OCI-LY7 (cell line): ENCODE measurements around the gene LYPLAL1. TPM values are rescaled to one million over a fixed set of nuclear protein-coding genes. Genes with fewer than 3 reads are reported as not detected.

Experiments used
- BruUV-seq: library from RNA; stranded (reverse); fragments of 400-500 nt; replicated peaks from 2 replicates; lab custom pipeline; 2021; lab: Mats Ljungman, UMichigan
- CTCF ChIA-PET: fragments of 300-600 bp; sonication (Branson Sonifier 250); formaldehyde crosslinking; loops from one replicate; lab custom pipeline; 2022; ENCODE audit warnings: antibody characterized with exemption; ENCODE audit not compliant: unreplicated experiment; lab: Charles Lee
- POLR2A ChIA-PET: fragments of 300-600 bp; sonication (Branson Sonifier 250); formaldehyde crosslinking; loops from one replicate; lab custom pipeline; 2022; ENCODE audit warnings: antibody characterized with exemption; lab: Charles Lee
- DNase-seq: peaks from one replicate; pipeline ENCODE4 v3.0.0-alpha.2; 2015; ENCODE audit warnings: low spot score
- H2AFZ ChIP-seq: fragments of 200-600 bp; sonication (generic), shearing (Covaris generic); 2 replicates; pipeline ENCODE4 v1.6.1; 2014; ENCODE audit warnings: mild to moderate bottlenecking, antibody characterized with exemption, low read length, moderate library complexity
- H3K27ac ChIP-seq: fragments of 200-600 bp; sonication (generic); 2 replicates; pipeline ENCODE4 v1.5.1; 2014; ENCODE audit warnings: mixed run types, low read depth, mild to moderate bottlenecking, moderate library complexity, low read length, inconsistent platforms; ENCODE audit not compliant: poor library complexity, severe bottlenecking
- H3K36me3 ChIP-seq: fragments of 200-600 bp; sonication (generic); 2 replicates; pipeline ENCODE4 v1.6.1; 2014; ENCODE audit warnings: mild to moderate bottlenecking, antibody characterized with exemption, low read length, moderate library complexity, mixed read lengths; ENCODE audit not compliant: insufficient read depth
- H3K4me1 ChIP-seq: fragments of 200-600 bp; sonication (generic); 2 replicates; pipeline ENCODE4 v1.5.1; 2014; ENCODE audit warnings: mild to moderate bottlenecking, low read length; ENCODE audit not compliant: insufficient read depth, poor library complexity, severe bottlenecking
- H3K4me2 ChIP-seq: fragments of 200-600 bp; sonication (generic); 2 replicates; pipeline ENCODE4 v1.6.1; 2014; ENCODE audit warnings: mild to moderate bottlenecking, low read length
- H3K4me3 ChIP-seq: fragments of 200-600 bp; sonication (generic); 2 replicates; pipeline ENCODE4 v1.5.1; 2014; ENCODE audit warnings: mild to moderate bottlenecking, low read depth, low read length; ENCODE audit not compliant: poor library complexity, severe bottlenecking
- H3K79me2 ChIP-seq: fragments of 200-600 bp; sonication (generic); 2 replicates; pipeline ENCODE4 v1.6.1; 2016; ENCODE audit warnings: low read depth, mild to moderate bottlenecking, low read length, moderate library complexity, mixed read lengths; ENCODE audit not compliant: insufficient read depth
- H3K9me2 ChIP-seq: fragments of 200-600 bp; sonication (generic); 2 replicates; pipeline ENCODE4 v1.6.1; 2016; ENCODE audit warnings: mild to moderate bottlenecking, low read length, mixed read lengths; ENCODE audit not compliant: insufficient read depth
- H3K9me3 ChIP-seq: fragments of 200-600 bp; sonication (generic); 2 replicates; pipeline ENCODE4 v1.6.1; 2014; ENCODE audit warnings: mild to moderate bottlenecking, mixed run types, low read length, mixed read lengths
- H4K20me1 ChIP-seq: fragments of 200-600 bp; sonication (generic); 2 replicates; pipeline ENCODE4 v1.6.1; 2014; ENCODE audit warnings: mild to moderate bottlenecking, antibody characterized with exemption, low read length, moderate library complexity, mixed read lengths; ENCODE audit not compliant: insufficient read depth
- EZH2phosphoT487 ChIP-seq: fragments of 200-600 bp; sonication (generic); IDR thresholded peaks from 2 replicates; pipeline ENCODE4 v1.6.1; 2018; ENCODE audit warnings: low read depth, borderline replicate concordance, mild to moderate bottlenecking, mixed run types, antibody characterized with exemption, low read length, moderate library complexity, mixed read lengths
- intact Hi-C: fragments of 100-400 bp; cut with micrococcal nuclease; formaldehyde crosslinking; loops from one replicate; pipeline ENCODE4 v1.10.0; 2022; ENCODE audit not compliant: unreplicated experiment
- total RNA-seq, 2 experiments: library from RNA; depleted of rRNA in 1 of 2; stranded (reverse); fragments of >200 nt in 1 of 2; shearing (Covaris generic) in 1 of 2; gene quantifications; 2 replicates each; pipeline ENCODE4 v1.2.3, GENCODE V29; 2014 to 2022
- TF ChIP-seq, protein P1 (sequence below): fragments of 200-600 bp; sonication (generic); conservative IDR thresholded peaks from 2 replicates; pipeline ENCODE4 v1.5.1; 2014; ENCODE audit warnings: mild to moderate bottlenecking, antibody characterized with exemption, low read length, moderate library complexity, mixed read lengths

LYPLAL1 gene
- total RNA-seq, 2 experiments from 2014 or later: 19.6 to 32.1 TPM

DNA sequence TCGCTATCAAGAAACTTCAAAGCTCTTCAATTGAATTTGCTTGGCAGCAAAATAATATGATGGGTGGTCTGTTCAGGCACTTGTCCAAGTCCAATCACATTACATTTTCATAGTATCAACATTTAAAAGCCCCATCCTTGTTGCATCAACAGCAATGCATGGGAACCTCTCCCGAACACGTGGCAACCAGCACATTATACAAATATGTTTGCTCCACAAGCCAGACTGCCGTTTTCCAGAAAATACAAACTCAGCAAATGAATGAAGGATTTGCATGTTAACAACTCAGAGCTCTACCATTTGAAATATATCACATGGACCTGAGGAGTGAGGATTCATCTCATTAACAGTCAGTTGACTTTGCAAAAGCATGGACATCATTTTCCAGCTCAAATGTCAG lies 20.0 kb upstream of the LYPLAL1 start:
- Histone ChIP-seq H3K9me2 (no peaks in the 10 kb centered on the region), H3K9me3 (no peaks in the 10 kb centered on the region), H3K79me2 (no peaks in the 10 kb centered on the region), H4K20me1 (no peaks in the 10 kb centered on the region), H3K4me1 (no peaks in the 10 kb centered on the region), H3K4me3 (no peak overlapping the region), H3K36me3 (no peaks in the 10 kb centered on the region), H2AFZ (no peak overlapping the region), H3K27ac (no peak overlapping the region), H3K4me2 (no peak overlapping the region)
- no TSS peak for BruUV-seq
- POLR2A ChIA-PET: interaction anchor here (0.9 kb wide), 1 partner anchor 11 kb away, joined by 3 read pairs; no protein-coding TSS in a partner anchor
- no peak for DNase-seq
- CTCF ChIA-PET: no interaction called here
- TF ChIP-seq, protein P1, sequence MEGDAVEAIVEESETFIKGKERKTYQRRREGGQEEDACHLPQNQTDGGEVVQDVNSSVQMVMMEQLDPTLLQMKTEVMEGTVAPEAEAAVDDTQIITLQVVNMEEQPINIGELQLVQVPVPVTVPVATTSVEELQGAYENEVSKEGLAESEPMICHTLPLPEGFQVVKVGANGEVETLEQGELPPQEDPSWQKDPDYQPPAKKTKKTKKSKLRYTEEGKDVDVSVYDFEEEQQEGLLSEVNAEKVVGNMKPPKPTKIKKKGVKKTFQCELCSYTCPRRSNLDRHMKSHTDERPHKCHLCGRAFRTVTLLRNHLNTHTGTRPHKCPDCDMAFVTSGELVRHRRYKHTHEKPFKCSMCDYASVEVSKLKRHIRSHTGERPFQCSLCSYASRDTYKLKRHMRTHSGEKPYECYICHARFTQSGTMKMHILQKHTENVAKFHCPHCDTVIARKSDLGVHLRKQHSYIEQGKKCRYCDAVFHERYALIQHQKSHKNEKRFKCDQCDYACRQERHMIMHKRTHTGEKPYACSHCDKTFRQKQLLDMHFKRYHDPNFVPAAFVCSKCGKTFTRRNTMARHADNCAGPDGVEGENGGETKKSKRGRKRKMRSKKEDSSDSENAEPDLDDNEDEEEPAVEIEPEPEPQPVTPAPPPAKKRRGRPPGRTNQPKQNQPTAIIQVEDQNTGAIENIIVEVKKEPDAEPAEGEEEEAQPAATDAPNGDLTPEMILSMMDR: no peak
- no peak for TF ChIP-seq EZH2phosphoT487
- intact Hi-C loops: no loop called here

DNA sequence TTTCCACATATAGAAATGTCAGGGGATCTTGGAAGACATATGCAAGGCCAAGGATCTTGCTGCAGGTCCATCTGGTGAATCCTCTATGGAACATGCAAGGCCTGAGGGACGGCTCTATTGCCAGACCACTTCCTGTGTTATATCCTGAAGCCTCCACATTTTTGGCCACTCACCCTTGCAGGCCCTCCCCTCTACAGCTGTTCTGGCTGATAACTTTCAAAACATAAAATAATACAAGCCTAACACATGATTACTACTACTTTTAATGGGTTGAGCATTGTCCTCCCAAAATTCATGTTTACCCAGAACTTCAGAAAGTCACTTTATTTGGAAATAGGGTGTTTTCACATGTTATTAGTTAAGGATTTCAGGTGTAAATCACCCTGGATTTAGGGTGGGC lies 18.5 kb upstream of the LYPLAL1 start:
- H4K20me1 ChIP-seq: no peaks in the 10 kb centered on the region
- H3K4me2 ChIP-seq: no peak overlapping the region
- no peaks in the 10 kb centered on the region for H3K9me3 ChIP-seq
- no TSS peak for BruUV-seq
- H3K4me3 ChIP-seq: no peak overlapping the region
- ChIA-PET CTCF (no interaction called here), POLR2A (no interaction called here)
- no peaks in the 10 kb centered on the region for H3K36me3 ChIP-seq
- no peak overlapping the region for H2AFZ ChIP-seq
- DNase-seq: no peak
- TF ChIP-seq, protein P1: no peak
- no peak for TF ChIP-seq EZH2phosphoT487
- no peaks in the 10 kb centered on the region for H3K79me2 ChIP-seq
- no peak overlapping the region for H3K27ac ChIP-seq
- no peaks in the 10 kb centered on the region for H3K4me1 ChIP-seq
- intact Hi-C loops: no loop called here
- no peaks in the 10 kb centered on the region for H3K9me2 ChIP-seq

DNA sequence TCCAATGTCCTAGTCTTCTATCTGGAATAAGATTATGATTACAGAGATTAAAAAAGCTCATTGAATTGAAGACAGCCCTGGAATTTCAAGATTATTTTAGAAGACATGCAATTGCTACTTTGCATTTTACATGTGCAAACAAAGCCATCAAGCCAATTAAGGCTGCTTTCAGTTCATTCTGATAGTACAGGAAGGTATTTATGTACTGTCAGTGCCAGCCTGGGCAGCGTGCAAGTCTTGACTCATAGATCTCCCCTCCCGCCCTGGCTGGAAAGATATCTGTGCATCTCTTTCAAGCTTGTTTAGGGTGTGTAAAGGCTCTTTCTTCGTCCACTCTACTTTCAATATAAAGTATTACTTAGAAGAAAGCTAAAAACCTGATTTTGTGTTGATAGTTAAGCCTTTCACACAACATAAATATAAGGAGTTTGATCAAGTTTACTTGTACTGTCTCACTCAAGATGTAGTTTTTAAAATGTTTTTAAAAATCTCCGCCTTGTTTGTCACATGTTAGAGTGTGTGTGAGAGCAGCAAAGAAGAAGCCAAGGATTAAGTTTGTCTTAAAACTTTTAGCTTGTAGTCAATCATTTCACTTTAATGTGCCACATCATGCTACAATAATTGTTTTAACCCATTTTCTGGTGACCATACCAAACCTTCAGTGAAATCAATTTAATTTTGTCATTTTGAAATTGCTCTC lies 13.6 kb upstream of the LYPLAL1 start:
- Histone ChIP-seq H3K4me3 (no peak overlapping the region), H3K27ac (no peak overlapping the region), H3K36me3 (no peaks in the 10 kb centered on the region), H4K20me1 (no peaks in the 10 kb centered on the region), H3K79me2 (no peaks in the 10 kb centered on the region), H3K4me2 (no peak overlapping the region), H2AFZ (no peak overlapping the region), H3K9me2 (no peaks in the 10 kb centered on the region; the same call in 1 of the 2 replicates), H3K9me3 (no peaks in the 10 kb centered on the region), H3K4me1 (no peaks in the 10 kb centered on the region)
- ChIA-PET CTCF (no interaction called here), POLR2A (interaction anchor here (0.7 to 1.6 kb wide), 5 partner anchors 14 to 1371 kb away, joined by 3 to 7 read pairs (median 4); partner anchors contain the start of gene LYPLAL1)
- TF ChIP-seq, protein P1: no peak
- TF ChIP-seq EZH2phosphoT487: no peak
- no peak for DNase-seq
- no TSS peak for BruUV-seq
- intact Hi-C loops: no loop called here
